ENCODE results near the gene PCDHGB6.
"Not testable (repeated sequence)": the region's sequence is repeated elsewhere in the genome, so short reads cannot be mapped to it uniquely, and the experiment has no call there.

Gene PCDHGB6

DNA sequence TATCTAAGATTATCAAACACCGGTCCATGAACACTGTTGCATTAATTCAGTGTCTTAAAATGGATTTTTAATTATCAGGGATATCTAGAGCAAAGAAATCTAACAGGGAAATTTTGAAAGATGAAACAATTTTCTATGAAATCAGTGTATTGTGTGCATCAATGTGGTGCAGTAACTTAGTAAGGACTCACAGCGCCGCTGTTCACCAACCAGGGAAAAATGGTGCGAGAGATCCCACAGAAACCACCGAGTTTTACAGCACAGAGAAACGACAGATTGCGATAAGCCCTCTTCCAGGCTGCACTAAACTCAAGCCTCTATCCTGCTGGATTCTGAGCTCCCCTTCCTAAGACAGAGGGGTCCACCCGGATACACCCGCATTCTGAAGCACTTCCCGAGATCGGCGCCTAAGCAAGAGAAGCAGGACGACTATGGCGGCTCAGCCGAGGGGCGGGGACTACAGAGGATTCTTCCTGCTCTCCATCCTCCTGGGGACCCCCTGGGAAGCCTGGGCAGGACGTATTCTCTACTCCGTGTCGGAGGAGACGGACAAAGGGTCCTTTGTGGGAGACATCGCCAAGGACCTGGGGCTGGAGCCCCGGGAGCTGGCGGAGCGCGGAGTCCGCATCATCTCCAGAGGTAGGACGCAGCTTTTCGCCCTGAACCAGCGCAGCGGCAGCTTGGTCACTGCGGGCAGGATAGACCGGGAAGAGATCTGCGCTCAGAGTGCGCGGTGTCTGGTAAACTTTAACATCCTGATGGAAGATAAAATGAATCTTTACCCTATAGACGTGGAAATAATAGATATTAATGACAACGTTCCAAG is 25.1 kb upstream of the PCDHGB6 start, which contains the start of gene PCDHGA7:
Gene PCDHGA7 (plus strand): TSS at position 274 of the 826 bp plus-strand sequence. CDS start 158 bp downstream, at position 432.
- Histone ChIP-seq H3K9me2 (replicated peaks; ENCODE audit: insufficient read depth, low read length) (no peaks in the 10 kb centered on the region), H3K4me3 (ENCODE audit: low read length) (peak within 1 kb of the TSS; percentile 80), H3K79me2 (ENCODE audit: low read length) (no peaks in the 10 kb centered on the region), H2AFZ (ENCODE audit: low read length) (peak within 1 kb of the TSS; percentile 85), H3K9ac (ENCODE audit: low read length) (peak within 1 kb of the TSS; percentile 23; the same call in 1 of the 2 replicates), H4K20me1 (ENCODE audit: insufficient read depth, low read length) (no peaks in the 10 kb centered on the region), H3K4me2 (ENCODE audit: low read depth, low read length) (peak within 1 kb of the TSS; percentile 66), H3K36me3 (replicated peaks; ENCODE audit: insufficient read depth, low read length) (no peaks in the 10 kb centered on the region), H3K27me3 (replicated peaks; ENCODE audit: insufficient read depth, low read length) (peaks cover 8% of the 10 kb centered on the region; the same call in 1 of the 2 replicates), H3K9me3 (replicated peaks; ENCODE audit: insufficient read depth, low read length) (no peaks in the 10 kb centered on the region), H3K27ac (ENCODE audit: low read length) (no peak within 1 kb of the TSS), H3K4me1 (ENCODE audit: low read length) (no peaks in the 10 kb centered on the region), H3F3A (ENCODE audit: insufficient read depth, low read length) (no peaks in the 10 kb centered on the region)
- TF ChIP-seq, protein P1, sequence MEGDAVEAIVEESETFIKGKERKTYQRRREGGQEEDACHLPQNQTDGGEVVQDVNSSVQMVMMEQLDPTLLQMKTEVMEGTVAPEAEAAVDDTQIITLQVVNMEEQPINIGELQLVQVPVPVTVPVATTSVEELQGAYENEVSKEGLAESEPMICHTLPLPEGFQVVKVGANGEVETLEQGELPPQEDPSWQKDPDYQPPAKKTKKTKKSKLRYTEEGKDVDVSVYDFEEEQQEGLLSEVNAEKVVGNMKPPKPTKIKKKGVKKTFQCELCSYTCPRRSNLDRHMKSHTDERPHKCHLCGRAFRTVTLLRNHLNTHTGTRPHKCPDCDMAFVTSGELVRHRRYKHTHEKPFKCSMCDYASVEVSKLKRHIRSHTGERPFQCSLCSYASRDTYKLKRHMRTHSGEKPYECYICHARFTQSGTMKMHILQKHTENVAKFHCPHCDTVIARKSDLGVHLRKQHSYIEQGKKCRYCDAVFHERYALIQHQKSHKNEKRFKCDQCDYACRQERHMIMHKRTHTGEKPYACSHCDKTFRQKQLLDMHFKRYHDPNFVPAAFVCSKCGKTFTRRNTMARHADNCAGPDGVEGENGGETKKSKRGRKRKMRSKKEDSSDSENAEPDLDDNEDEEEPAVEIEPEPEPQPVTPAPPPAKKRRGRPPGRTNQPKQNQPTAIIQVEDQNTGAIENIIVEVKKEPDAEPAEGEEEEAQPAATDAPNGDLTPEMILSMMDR (IDR thresholded peaks at IDR 0.05; ENCODE audit: low read length) = peak; percentile 76
- TF ChIP-seq EZH2 (optimal IDR thresholded peaks at IDR 0.05; ENCODE audit: low read depth, low read length) (no peak), EZH2phosphoT487 (IDR thresholded peaks at IDR 0.05; ENCODE audit: low read length) (no peak)
- DNase-seq = peak; percentile 60

DNA sequence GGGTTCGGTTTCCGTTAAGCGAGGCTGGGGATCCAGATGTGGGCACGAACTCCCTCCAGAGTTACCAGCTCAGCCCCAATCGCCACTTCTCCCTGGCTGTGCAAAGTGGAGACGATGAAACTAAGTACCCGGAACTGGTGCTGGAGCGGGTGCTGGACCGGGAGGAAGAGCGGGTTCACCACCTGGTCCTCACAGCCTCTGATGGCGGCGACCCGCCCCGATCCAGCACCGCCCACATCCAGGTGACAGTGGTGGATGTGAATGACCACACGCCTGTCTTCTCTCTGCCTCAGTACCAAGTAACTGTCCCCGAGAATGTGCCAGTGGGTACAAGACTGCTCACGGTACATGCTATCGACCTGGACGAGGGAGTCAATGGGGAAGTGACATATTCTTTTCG is 24.5 kb upstream of the PCDHGB6 start:
- H3K36me3 ChIP-seq (replicated peaks; ENCODE audit: insufficient read depth, low read length) = no peaks in the 10 kb centered on the region
- no peaks in the 10 kb centered on the region for H3F3A ChIP-seq (ENCODE audit: insufficient read depth, low read length)
- H2AFZ ChIP-seq (ENCODE audit: low read length) = no peak overlapping the region; the same call in 1 of the 2 replicates
- DNase-seq = no peak
- no peaks in the 10 kb centered on the region for H3K9me2 ChIP-seq (replicated peaks; ENCODE audit: insufficient read depth, low read length)
- no peaks in the 10 kb centered on the region for H3K79me2 ChIP-seq (ENCODE audit: low read length)
- H3K4me1 ChIP-seq (ENCODE audit: low read length) = no peaks in the 10 kb centered on the region
- H4K20me1 ChIP-seq (ENCODE audit: insufficient read depth, low read length) = no peaks in the 10 kb centered on the region
- H3K4me3 ChIP-seq (ENCODE audit: low read length) = peak overlapping the region; percentile 80
- TF ChIP-seq, protein P1 (IDR thresholded peaks at IDR 0.05; ENCODE audit: low read length) = no peak
- TF ChIP-seq EZH2 (optimal IDR thresholded peaks at IDR 0.05; ENCODE audit: low read depth, low read length) = no peak
- TF ChIP-seq EZH2phosphoT487 (IDR thresholded peaks at IDR 0.05; ENCODE audit: low read length) = no peak
- H3K9me3 ChIP-seq (replicated peaks; ENCODE audit: insufficient read depth, low read length) = no peaks in the 10 kb centered on the region
- H3K27ac ChIP-seq (ENCODE audit: low read length) = no peak overlapping the region
- peak overlapping the region; percentile 66; the same call in 1 of the 2 replicates for H3K4me2 ChIP-seq (ENCODE audit: low read depth, low read length)
- H3K9ac ChIP-seq (ENCODE audit: low read length) = no peak overlapping the region
- H3K27me3 ChIP-seq (replicated peaks; ENCODE audit: insufficient read depth, low read length) = peaks cover 6% of the 10 kb centered on the region; the same call in 1 of the 2 replicates

DNA sequence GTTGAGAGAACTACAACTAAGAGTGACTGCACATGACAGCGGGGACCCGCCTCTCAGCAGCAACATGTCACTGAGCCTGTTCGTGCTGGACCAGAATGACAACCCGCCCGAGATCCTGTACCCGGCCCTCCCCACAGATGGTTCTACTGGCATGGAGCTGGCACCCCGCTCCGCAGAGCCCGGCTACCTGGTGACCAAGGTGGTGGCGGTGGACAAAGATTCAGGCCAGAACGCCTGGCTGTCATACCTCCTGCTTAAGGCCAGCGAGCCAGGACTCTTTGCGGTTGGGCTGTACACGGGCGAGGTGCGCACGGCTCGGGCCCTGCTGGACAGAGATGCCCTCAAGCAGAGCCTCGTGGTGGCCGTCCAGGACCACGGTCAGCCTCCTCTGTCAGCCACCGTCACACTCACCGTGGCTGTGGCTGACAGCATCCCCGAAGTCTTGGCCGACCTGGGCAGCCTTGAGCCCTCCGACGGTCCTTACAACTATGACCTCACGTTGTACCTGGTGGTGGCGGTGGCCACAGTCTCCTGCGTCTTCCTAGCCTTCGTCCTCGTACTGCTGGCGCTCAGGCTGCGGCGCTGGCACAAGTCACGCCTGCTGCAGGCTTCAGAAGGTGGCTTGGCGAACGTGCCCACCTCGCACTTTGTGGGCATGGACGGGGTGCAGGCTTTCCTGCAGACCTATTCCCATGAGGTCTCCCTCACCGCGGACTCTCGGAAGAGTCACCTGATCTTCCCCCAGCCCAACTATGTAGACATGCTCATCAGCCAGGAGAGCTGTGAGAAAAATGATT is 23.2 kb upstream of the PCDHGB6 start:
- Histone ChIP-seq H3K9me3 (replicated peaks; ENCODE audit: insufficient read depth, low read length) (no peaks in the 10 kb centered on the region), H3K9me2 (replicated peaks; ENCODE audit: insufficient read depth, low read length) (no peaks in the 10 kb centered on the region), H2AFZ (ENCODE audit: low read length) (no peak overlapping the region), H3F3A (ENCODE audit: insufficient read depth, low read length) (no peaks in the 10 kb centered on the region), H3K27ac (ENCODE audit: low read length) (no peak overlapping the region), H3K4me2 (ENCODE audit: low read depth, low read length) (no peak overlapping the region), H3K4me3 (ENCODE audit: low read length) (no peak overlapping the region), H3K36me3 (replicated peaks; ENCODE audit: insufficient read depth, low read length) (no peaks in the 10 kb centered on the region), H4K20me1 (ENCODE audit: insufficient read depth, low read length) (no peaks in the 10 kb centered on the region), H3K27me3 (replicated peaks; ENCODE audit: insufficient read depth, low read length) (peaks cover 6% of the 10 kb centered on the region; the same call in 1 of the 2 replicates), H3K9ac (ENCODE audit: low read length) (no peak overlapping the region), H3K79me2 (ENCODE audit: low read length) (no peaks in the 10 kb centered on the region), H3K4me1 (ENCODE audit: low read length) (no peaks in the 10 kb centered on the region)
- TF ChIP-seq EZH2 (optimal IDR thresholded peaks at IDR 0.05; ENCODE audit: low read depth, low read length) (no peak), EZH2phosphoT487 (IDR thresholded peaks at IDR 0.05; ENCODE audit: low read length) (no peak)
- TF ChIP-seq, protein P1 (IDR thresholded peaks at IDR 0.05; ENCODE audit: low read length) = no peak
- DNase-seq = no peak

DNA sequence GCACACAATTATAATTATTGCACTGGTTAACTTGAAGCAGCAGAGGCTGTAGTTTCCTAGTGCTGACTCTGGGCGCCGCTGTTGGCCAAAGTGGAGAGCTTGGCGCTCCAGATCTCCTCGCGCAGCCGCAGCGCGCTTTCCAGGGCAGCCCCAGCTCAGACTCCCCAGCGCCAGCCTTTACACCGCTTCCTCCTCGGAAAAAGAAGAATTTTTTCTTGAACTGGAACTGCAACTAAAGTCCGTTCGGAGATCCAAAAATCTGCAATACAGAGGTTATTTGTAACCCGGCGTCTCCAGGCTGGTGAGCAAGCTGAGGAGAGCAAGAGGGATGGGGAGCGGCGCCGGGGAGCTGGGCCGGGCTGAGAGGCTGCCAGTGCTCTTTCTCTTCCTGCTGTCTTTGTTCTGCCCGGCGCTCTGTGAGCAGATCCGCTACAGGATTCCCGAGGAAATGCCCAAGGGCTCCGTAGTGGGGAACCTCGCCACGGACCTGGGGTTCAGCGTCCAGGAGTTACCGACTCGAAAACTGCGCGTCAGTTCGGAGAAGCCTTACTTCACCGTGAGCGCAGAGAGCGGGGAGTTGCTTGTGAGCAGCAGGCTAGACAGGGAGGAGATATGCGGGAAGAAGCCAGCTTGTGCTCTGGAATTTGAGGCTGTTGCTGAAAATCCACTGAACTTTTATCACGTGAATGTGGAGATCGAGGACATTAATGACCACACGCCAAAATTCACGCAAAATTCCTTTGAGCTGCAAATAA is 20.1 kb upstream of the PCDHGB6 start, which contains the start of gene PCDHGB4:
Gene PCDHGB4 (plus strand): TSS at position 142 of the 755 bp plus-strand sequence. CDS start 187 bp downstream, at position 329.
- not testable (repeated sequence) for H3K79me2 ChIP-seq (ENCODE audit: low read length); H3K9me3 ChIP-seq (replicated peaks; ENCODE audit: insufficient read depth, low read length); H3K4me1 ChIP-seq (ENCODE audit: low read length); H4K20me1 ChIP-seq (ENCODE audit: insufficient read depth, low read length); H3K4me3 ChIP-seq (ENCODE audit: low read length); DNase-seq; H3K9ac ChIP-seq (ENCODE audit: low read length); H3F3A ChIP-seq (ENCODE audit: insufficient read depth, low read length); H3K27ac ChIP-seq (ENCODE audit: low read length); H3K36me3 ChIP-seq (replicated peaks; ENCODE audit: insufficient read depth, low read length); H3K9me2 ChIP-seq (replicated peaks; ENCODE audit: insufficient read depth, low read length); H2AFZ ChIP-seq (ENCODE audit: low read length)
- Histone ChIP-seq H3K27me3 (replicated peaks; ENCODE audit: insufficient read depth, low read length) (peaks cover 11% of the 10 kb centered on the region; the same call in 1 of the 2 replicates), H3K4me2 (ENCODE audit: low read depth, low read length) (peak within 1 kb of the TSS; percentile 43; the same call in 1 of the 2 replicates)
